Uterus (tissue), 4 donors: ENCODE results near the gene PDLIM1. TPM values are rescaled to one million over a fixed set of nuclear protein-coding genes. Genes with fewer than 3 reads are reported as not detected.
"Not testable (repeated sequence)": the region's sequence is repeated elsewhere in the genome, so short reads cannot be mapped to it uniquely, and the experiment has no call there.

Experiments used
- DNase-seq, 2 donors: peaks; one replicate each; pipeline ENCODE4 v3.0.0-alpha.2; 2019 to 2020
- H3K27ac ChIP-seq, 2 donors: fragments of 200-600 bp; sonication (generic); 1 replicate in 1 of 2; 2 replicates in 1 of 2; pipeline ENCODE4 v1.5.1; 2016 to 2018
- H3K27me3 ChIP-seq, 2 donors: fragments of 200-600 bp; sonication (generic); one replicate each; pipeline ENCODE4 v1.5.1; 2018 to 2019; ENCODE audit warnings: control low read depth in 1 of 2
- H3K36me3 ChIP-seq, 2 donors: fragments of 200-600 bp; sonication (generic); one replicate each; pipeline ENCODE4 v1.5.1; 2019; ENCODE audit warnings: control low read depth in 1 of 2
- H3K4me1 ChIP-seq, 2 donors: fragments of 200-600 bp; sonication (generic); one replicate each; pipeline ENCODE4 v1.5.1; 2018 to 2019; ENCODE audit warnings: control low read depth in 1 of 2
- H3K4me3 ChIP-seq, 2 donors: fragments of 200-600 bp; sonication (generic); 1 replicate in 1 of 2; 2 replicates in 1 of 2; pipeline ENCODE4 v1.5.1; 2018 to 2019; ENCODE audit warnings: mild to moderate bottlenecking in 1 of 2
- H3K9me3 ChIP-seq, 2 donors: fragments of 200-600 bp; sonication (generic); one replicate each; pipeline ENCODE4 v1.5.1; 2019; ENCODE audit warnings: control low read depth in 1 of 2
- CTCF ChIP-seq, 4 experiments: fragments of 200-600 bp in 2 of 4; fragments of 450-650 bp in 2 of 4; sonication (generic) in 2 of 4; IDR thresholded peaks; one replicate each; pipeline ENCODE4 v1.5.1; 2016 to 2019; ENCODE audit warnings: antibody characterized with exemption in 4 of 4, mild to moderate bottlenecking in 2 of 4, moderate library complexity in 1 of 4
- POLR2A ChIP-seq, 2 donors: fragments of 450-650 bp; IDR thresholded peaks; one replicate each; pipeline ENCODE4 v1.6.1; 2016; ENCODE audit warnings: antibody characterized with exemption in 2 of 2, mild to moderate bottlenecking in 1 of 2, moderate library complexity in 1 of 2
- intact Hi-C: fragments of 100-400 bp; cut with DNase I; formaldehyde crosslinking; loops from one replicate; pipeline ENCODE4 v1.15.1; 2023; ENCODE audit warnings: low total_unique reads
- total RNA-seq, 4 donors: library from RNA; depleted of rRNA in 3 of 4; stranded (reverse); fragments of >200 nt in 3 of 4; gene quantifications; one replicate each; pipeline versions ENCODE4 v1.1.0 to v1.2.4, GENCODE V29; 2014 to 2023
- donor health status: DM: yes; HTN: yes; CAD: no.

PDLIM1 gene
- total RNA-seq, 4 donors from 2014 or later = 14.0 to 192 (median 86.7) TPM

- DNase-seq = no peak
Observed at GRCh38 chr10:95214369-95214768, 76.4 kb downstream of the PDLIM1 start.

GRCh38 chr10:95211606-95212279 lies 79.1 kb downstream of the PDLIM1 start:
- Histone ChIP-seq H3K36me3 (no peaks in the 10 kb centered on the region), H3K4me3 (no peak overlapping the region)

More at GRCh38 chr10:95214369-95214768, 76.4 kb downstream of the PDLIM1 start:
- H3K36me3 ChIP-seq = no peaks in the 10 kb centered on the region
- H3K9me3 ChIP-seq = no peaks in the 10 kb centered on the region
- H3K4me3 ChIP-seq = no peak overlapping the region
- TF ChIP-seq POLR2A (IDR thresholded peaks at IDR 0.05) (no peak), CTCF (IDR thresholded peaks at IDR 0.05) (no peak)
- intact Hi-C loops = no loop called here
- no peaks in the 10 kb centered on the region for H3K27me3 ChIP-seq
- H3K27ac ChIP-seq = no peak overlapping the region
- no peaks in the 10 kb centered on the region for H3K4me1 ChIP-seq

GRCh38 chr10:95209509-95210127 lies 81.2 kb downstream of the PDLIM1 start:
- H3K27me3 ChIP-seq = no peaks in the 10 kb centered on the region
- no peak for DNase-seq

More at GRCh38 chr10:95211606-95212279, 79.1 kb downstream of the PDLIM1 start:
- H3K9me3 ChIP-seq = no peaks in the 10 kb centered on the region
- H3K27me3 ChIP-seq = no peaks in the 10 kb centered on the region
- H3K4me1 ChIP-seq = no peaks in the 10 kb centered on the region
- no peak overlapping the region for H3K27ac ChIP-seq
- intact Hi-C loops = no loop called here
- DNase-seq = no peak
- TF ChIP-seq CTCF (IDR thresholded peaks at IDR 0.05) = no peak
- TF ChIP-seq POLR2A (IDR thresholded peaks at IDR 0.05) = no peak

GRCh38 chr10:95208702-95209391 lies 82.0 kb downstream of the PDLIM1 start:
- no peak for DNase-seq
- intact Hi-C loops = no loop called here
- Histone ChIP-seq H3K27ac (no peak overlapping the region), H3K4me3 (no peak overlapping the region), H3K4me1 (no peaks in the 10 kb centered on the region), H3K9me3 (no peaks in the 10 kb centered on the region), H3K36me3 (no peaks in the 10 kb centered on the region), H3K27me3 (no peaks in the 10 kb centered on the region)
- TF ChIP-seq POLR2A (IDR thresholded peaks at IDR 0.05) (no peak), CTCF (IDR thresholded peaks at IDR 0.05) (peak in 1 of 4 experiments; percentile 14)

More at GRCh38 chr10:95209509-95210127, 81.2 kb downstream of the PDLIM1 start:
- TF ChIP-seq CTCF (IDR thresholded peaks at IDR 0.05) (no peak), POLR2A (IDR thresholded peaks at IDR 0.05) (no peak)
- H3K27ac ChIP-seq = no peak overlapping the region
- H3K4me3 ChIP-seq = no peak overlapping the region
- H3K9me3 ChIP-seq = no peaks in the 10 kb centered on the region
- no peaks in the 10 kb centered on the region for H3K4me1 ChIP-seq
- no peaks in the 10 kb centered on the region for H3K36me3 ChIP-seq
- intact Hi-C loops = no loop called here

- H3K27ac ChIP-seq, H3K36me3 ChIP-seq, intact Hi-C loops, H3K27me3 ChIP-seq, DNase-seq, H3K4me3 ChIP-seq, H3K4me1 ChIP-seq, H3K9me3 ChIP-seq: not testable (repeated sequence)
Observed at GRCh38 chr10:95202865-95203264, 87.9 kb downstream of the PDLIM1 start.
